Heart left ventricle (tissue), 16 donors: ENCODE data around the gene NWD2. TPM values are rescaled to one million over a fixed set of nuclear protein-coding genes. Genes with fewer than 3 reads are reported as not detected.

Source experiments
- ATAC-seq, 4 donors: fragments of 200-7000 bp; cut with Tn5 transposase; one replicate each; pipeline ENCODE4 v1.9.1; 2020 to 2022; ENCODE audit warnings: moderate library complexity in 4 of 4, mild to moderate bottlenecking in 3 of 4, moderate number of reproducible peaks in 1 of 4
- DNase-seq, 5 donors: peaks; one replicate each; pipeline ENCODE4 v3.0.0-alpha.2; 2020
- H3K27ac ChIP-seq, 12 donors: fragments of 200-600 bp; sonication (generic) in 4 of 12; one replicate each; pipeline versions ENCODE4 v1.5.0 to v1.8.0; 2016 to 2022; ENCODE audit warnings: mild to moderate bottlenecking in 2 of 12
- H3K27me3 ChIP-seq, 9 donors: fragments of 200-600 bp; sonication (generic) in 2 of 9; one replicate each; pipeline versions ENCODE4 v1.5.1 to v1.8.0; 2016 to 2022; ENCODE audit warnings: mild to moderate bottlenecking in 3 of 9
- H3K36me3 ChIP-seq, 9 donors: fragments of 200-600 bp; sonication (generic) in 2 of 9; one replicate each; pipeline versions ENCODE4 v1.5.0 to v1.8.0; 2018 to 2022; ENCODE audit warnings: mild to moderate bottlenecking in 2 of 9
- H3K4me1 ChIP-seq, 12 donors: fragments of 200-600 bp; sonication (generic) in 4 of 12; one replicate each; pipeline versions ENCODE4 v1.5.0 to v1.8.0; 2016 to 2022; ENCODE audit warnings: mild to moderate bottlenecking in 3 of 12
- H3K4me3 ChIP-seq, 12 donors: fragments of 200-600 bp; sonication (generic) in 4 of 12; one replicate each; pipeline versions ENCODE4 v1.5.0 to v1.8.0; 2017 to 2022; ENCODE audit warnings: mild to moderate bottlenecking in 9 of 12, moderate library complexity in 4 of 12
- H3K9me3 ChIP-seq, 12 donors: fragments of 200-600 bp; sonication (generic) in 4 of 12; one replicate each; pipeline versions ENCODE4 v1.5.0 to v1.8.0; 2016 to 2022; ENCODE audit warnings: mild to moderate bottlenecking in 1 of 12
- POLR2A ChIP-seq, 2 donors: fragments of 450-650 bp; IDR thresholded peaks; one replicate each; pipeline ENCODE4 v1.6.1; 2017; ENCODE audit warnings: antibody characterized with exemption in 2 of 2, mild to moderate bottlenecking in 2 of 2, moderate library complexity in 2 of 2
- WGBS, 4 donors: extraction: QIAGEN DNeasy Blood & Tissue Kit in 2 of 4; methylation state at CpG; one replicate each; pipeline versions ENCODE4 v1.1.5 to v1.1.7; 2013 to 2018; 5-methylcytosine and 5-hydroxymethylcytosine counted together
- intact Hi-C, 10 donors: fragments of 100-400 bp; cut with DNase I; formaldehyde crosslinking; loops; one replicate each; pipeline versions ENCODE4 v1.11.1 to v1.14.2; 2022
- polyA plus RNA-seq, 2 donors: library from polyadenylated mRNA; stranded (reverse); fragments of 200-250 nt; gene quantifications; one replicate each; pipeline ENCODE4 v1.2.3, GENCODE V29; 2013
- total RNA-seq, 9 donors: library from RNA; depleted of rRNA in 2 of 9; stranded (reverse); fragments of >200 nt in 2 of 9; fragmentation: NEBNext Ultra II Directional in 3 of 9; extraction: Animal tissue kit (Norgen Biotek cat#: 25700) in 3 of 9; gene quantifications; one replicate each; pipeline versions ENCODE4 v1.1.0 to v1.2.4, GENCODE V29; 2016 to 2023
- TF ChIP-seq, protein P1 (sequence below), 12 donors: fragments of 200-600 bp; sonication (generic) in 4 of 12; IDR thresholded peaks; one replicate each; pipeline versions ENCODE4 v1.5.0 to v1.8.0; 2018 to 2022; ENCODE audit warnings: antibody characterized with exemption in 12 of 12, mild to moderate bottlenecking in 5 of 12
- donor health status: ischemic (EF 13 %, LVEDD 7.1; RV severe dilation, severe dysfunction).
- donor health status: healthy with polysubstance abuse.
- donor health status: DM: no; HTN: yes; CAD: no.
- donor health status: DM: no; HTN: no; CAD: no.
- donor health status: ischemic (EF 25% LVEDD 6.9; RV normal size, moderate dysfunction).
- donor health status: ischemic (EF 25% LVEDD 5.7; RV mildly dilated, moderate dysfunction).
- donor health status: healthy.
- donor health status: DM: yes; HTN: yes; CAD: no.
- donor health status: ischemic (EF 35%, LVEDD 5.7; RV mildly dilated, moderate dysfunction).
- donor health status: nonischemic (EF 11% LVEDD 7.7; RV severe dilation, severe dysfunction).
- donor health status: DM: yes; HTN: yes; CAD: no.
- donor health status: PGD.
- donor health status: ischemic (EF 29% LVEDD 5.4; RV normal size, mild dysfunction).
- donor health status: nonischemic (EF 23%, LVEDD 6.1; RV moderate dilation, normal function).

The NWD2 gene
- total and polyA plus RNA-seq, 11 donors = under 0.01 to 0.16 (median 0.05) TPM; not detected in 5

DNA sequence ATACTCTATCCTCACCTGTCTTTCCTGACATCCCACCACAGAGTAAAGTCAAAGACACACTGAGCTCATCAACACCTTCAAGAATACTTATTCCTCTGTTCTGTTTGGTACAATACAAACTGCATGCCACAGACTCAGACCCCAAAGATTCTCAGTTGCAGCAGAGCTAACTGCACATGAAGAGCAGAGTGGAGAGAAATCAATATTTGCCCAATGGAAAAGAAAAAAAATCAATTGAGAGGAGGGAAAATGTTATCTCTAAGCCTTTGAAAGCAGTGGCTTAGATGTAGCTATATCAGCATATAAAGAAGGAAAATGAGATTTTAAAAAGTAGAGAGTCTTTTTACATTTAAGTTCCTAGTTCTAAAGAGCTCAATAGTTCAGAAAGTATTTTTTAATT is 180.2 kb downstream of the NWD2 start:
- H3K4me3 ChIP-seq = no peak overlapping the region
- no peak overlapping the region for H3K27ac ChIP-seq
- DNase-seq (no peak), ATAC-seq (no peak)
- H3K36me3 ChIP-seq = no peaks in the 10 kb centered on the region
- intact Hi-C loops = no loop called here
- H3K27me3 ChIP-seq = peaks cover 0 to 19% (median 3%) of the 10 kb centered on the region in 9 donors
- H3K4me1 ChIP-seq = no peaks in the 10 kb centered on the region
- no peaks in the 10 kb centered on the region for H3K9me3 ChIP-seq
- TF ChIP-seq, protein P1, sequence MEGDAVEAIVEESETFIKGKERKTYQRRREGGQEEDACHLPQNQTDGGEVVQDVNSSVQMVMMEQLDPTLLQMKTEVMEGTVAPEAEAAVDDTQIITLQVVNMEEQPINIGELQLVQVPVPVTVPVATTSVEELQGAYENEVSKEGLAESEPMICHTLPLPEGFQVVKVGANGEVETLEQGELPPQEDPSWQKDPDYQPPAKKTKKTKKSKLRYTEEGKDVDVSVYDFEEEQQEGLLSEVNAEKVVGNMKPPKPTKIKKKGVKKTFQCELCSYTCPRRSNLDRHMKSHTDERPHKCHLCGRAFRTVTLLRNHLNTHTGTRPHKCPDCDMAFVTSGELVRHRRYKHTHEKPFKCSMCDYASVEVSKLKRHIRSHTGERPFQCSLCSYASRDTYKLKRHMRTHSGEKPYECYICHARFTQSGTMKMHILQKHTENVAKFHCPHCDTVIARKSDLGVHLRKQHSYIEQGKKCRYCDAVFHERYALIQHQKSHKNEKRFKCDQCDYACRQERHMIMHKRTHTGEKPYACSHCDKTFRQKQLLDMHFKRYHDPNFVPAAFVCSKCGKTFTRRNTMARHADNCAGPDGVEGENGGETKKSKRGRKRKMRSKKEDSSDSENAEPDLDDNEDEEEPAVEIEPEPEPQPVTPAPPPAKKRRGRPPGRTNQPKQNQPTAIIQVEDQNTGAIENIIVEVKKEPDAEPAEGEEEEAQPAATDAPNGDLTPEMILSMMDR (IDR thresholded peaks at IDR 0.05) = no peak
- no peak for TF ChIP-seq POLR2A (IDR thresholded peaks at IDR 0.05)

DNA sequence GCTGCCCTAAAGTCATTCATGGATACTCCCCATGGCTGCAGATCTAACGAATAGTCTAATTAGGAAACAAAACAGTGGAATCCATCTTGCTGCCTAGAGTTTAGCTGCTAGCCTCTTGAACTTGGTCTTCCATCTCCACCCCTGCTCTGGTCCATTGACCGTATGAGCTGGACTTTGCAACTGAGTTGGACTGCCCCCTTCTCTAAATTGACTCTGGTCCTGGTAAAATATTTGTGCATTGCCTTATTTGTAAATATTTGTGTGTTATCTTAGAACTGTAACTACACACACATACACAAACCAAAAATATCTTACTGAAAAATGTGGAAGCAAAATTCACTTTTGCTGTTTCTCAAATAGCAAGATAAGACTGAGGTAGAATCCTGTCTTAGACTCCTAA is 181.3 kb downstream of the NWD2 start:
- H3K36me3 ChIP-seq = no peaks in the 10 kb centered on the region
- no peaks in the 10 kb centered on the region for H3K4me1 ChIP-seq
- no peak for TF ChIP-seq POLR2A (IDR thresholded peaks at IDR 0.05)
- TF ChIP-seq, protein P1 (IDR thresholded peaks at IDR 0.05) = no peak
- H3K4me3 ChIP-seq = no peak overlapping the region
- no peak for ATAC-seq
- H3K9me3 ChIP-seq = no peaks in the 10 kb centered on the region
- WGBS, 4 donors = 69 to 79% (median 75%) methylated on average over 2 of the region's 2 CpGs
- no peak for DNase-seq
- H3K27me3 ChIP-seq = peaks cover 0 to 19% (median 3%) of the 10 kb centered on the region in 9 donors
- intact Hi-C loops = no loop called here
- no peak overlapping the region for H3K27ac ChIP-seq

DNA sequence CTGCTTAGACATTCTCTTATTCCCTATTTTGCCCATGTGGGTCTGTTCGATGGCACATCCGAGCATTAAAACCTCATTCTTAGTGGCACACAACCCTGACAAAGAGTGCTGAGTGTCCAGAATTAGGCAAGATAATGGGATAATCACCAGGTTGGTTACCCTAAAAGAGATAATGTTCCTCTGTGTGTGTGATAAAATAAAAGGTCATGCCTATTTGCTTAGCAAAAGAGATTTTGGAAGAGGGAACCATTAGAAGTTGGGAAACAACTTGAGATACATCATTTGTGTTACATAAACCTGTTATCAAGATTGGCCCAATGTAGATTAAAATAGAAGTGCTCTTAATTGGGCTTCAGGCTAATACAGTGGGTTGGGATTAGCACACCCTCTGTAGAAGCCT is 182.7 kb downstream of the NWD2 start:
- TF ChIP-seq, protein P1 (IDR thresholded peaks at IDR 0.05) = no peak
- no peak for TF ChIP-seq POLR2A (IDR thresholded peaks at IDR 0.05)
- H3K27ac ChIP-seq = no peak overlapping the region
- intact Hi-C loops = no loop called here
- no peaks in the 10 kb centered on the region for H3K36me3 ChIP-seq
- ATAC-seq = no peak
- H3K27me3 ChIP-seq = peaks cover 0 to 19% (median 3%) of the 10 kb centered on the region in 9 donors
- DNase-seq = no peak
- no peaks in the 10 kb centered on the region for H3K4me1 ChIP-seq
- no peaks in the 10 kb centered on the region for H3K9me3 ChIP-seq
- 88 to 94% (median 91%) methylated on average over 2 of the region's 2 CpGs for WGBS, 4 donors
- H3K4me3 ChIP-seq = no peak overlapping the region

DNA sequence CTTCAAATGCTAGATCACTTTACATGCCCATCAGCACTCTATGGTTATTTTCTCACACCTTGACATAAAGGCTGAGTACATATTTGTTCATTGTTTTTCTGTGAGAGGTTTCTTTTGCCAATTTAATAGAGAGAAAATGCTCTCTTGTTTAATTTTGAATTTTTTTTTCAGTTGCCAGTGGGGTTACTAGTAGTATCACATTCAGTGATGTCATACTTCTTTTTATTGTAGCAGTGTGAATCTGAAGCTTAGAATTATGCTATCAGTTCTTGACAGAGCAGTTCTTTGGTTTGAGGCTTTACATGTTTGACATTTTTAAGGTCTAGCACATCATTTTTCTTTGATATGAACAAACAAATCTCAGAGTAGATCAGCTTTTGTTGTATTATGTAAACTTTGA is 185.4 kb downstream of the NWD2 start:
- intact Hi-C loops = no loop called here
- H3K36me3 ChIP-seq = no peaks in the 10 kb centered on the region

More for the DNA sequence above, 185.4 kb downstream of the NWD2 start:
- TF ChIP-seq POLR2A (IDR thresholded peaks at IDR 0.05) = no peak
- TF ChIP-seq, protein P1 (IDR thresholded peaks at IDR 0.05) = no peak
- Histone ChIP-seq H3K9me3 (no peaks in the 10 kb centered on the region), H3K4me1 (no peaks in the 10 kb centered on the region), H3K27me3 (peaks cover 0 to 26% (median 6%) of the 10 kb centered on the region in 9 donors), H3K4me3 (no peak overlapping the region), H3K27ac (no peak overlapping the region)
- ATAC-seq (no peak), DNase-seq (no peak)
